Purkinje cell (primary cell): ENCODE measurements around the gene TMCO5A. TPM values are rescaled to one million over a fixed set of nuclear protein-coding genes. Genes with fewer than 3 reads are reported as not detected.

ENCODE experiments used
- polyA plus RNA-seq: library from polyadenylated mRNA; unstranded; fragments of >200 nt; fragmentation: Nextera tagmentation; gene quantifications from 2 replicates; pipeline ENCODE4 v1.2.1, GENCODE V29; 2014

The TMCO5A gene
- polyA plus RNA-seq, result not detected in 2 replicates

DNA sequence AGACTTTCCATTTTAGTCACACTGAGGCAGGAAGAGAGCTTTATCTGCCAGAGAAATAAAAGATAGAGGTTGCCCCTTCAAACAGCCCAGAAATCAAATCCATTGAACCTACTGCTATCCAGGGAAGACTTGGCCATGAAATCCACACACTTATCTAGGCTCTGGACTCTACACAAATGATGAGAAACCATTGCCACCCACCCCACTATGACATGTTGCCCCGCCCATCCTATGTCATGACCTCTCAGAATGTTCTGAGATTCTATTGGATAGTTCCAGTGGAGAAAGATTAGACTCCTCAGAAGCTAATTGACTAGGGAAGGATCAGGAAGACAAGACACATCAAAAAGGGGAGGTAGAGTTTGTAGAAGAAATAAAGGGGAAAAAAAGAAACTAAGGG lies at the start of gene TMCO5A:
Gene TMCO5A, plus strand, starts transcription at position 301 of the 400 bp plus-strand sequence. CDS start 1,684 bp downstream, outside the sequence.

